Progenitor cell of endocrine pancreas (in vitro differentiated cells): ENCODE measurements around the gene OSBPL5. TPM values are rescaled to one million over a fixed set of nuclear protein-coding genes. Genes with fewer than 3 reads are reported as not detected.

Source experiments
- DNase-seq: peaks from one replicate; pipeline ENCODE4 v3.0.0; 2021; ENCODE audit warnings: low spot score; ENCODE audit not compliant: unreplicated experiment
- H3K27ac Mint-ChIP-seq: 2 replicates; pipeline ENCODE4 v1.8.0; 2021; ENCODE audit warnings: mild to moderate bottlenecking, moderate library complexity, mixed read lengths
- H3K27me3 Mint-ChIP-seq: 2 replicates; pipeline ENCODE4 v1.8.0; 2021; ENCODE audit warnings: mixed read lengths
- H3K36me3 Mint-ChIP-seq: 2 replicates; pipeline ENCODE4 v1.8.0; 2022; ENCODE audit warnings: mixed read lengths; ENCODE audit not compliant: insufficient read depth
- H3K4me1 Mint-ChIP-seq: 2 replicates; pipeline ENCODE4 v1.8.0; 2021; ENCODE audit warnings: low read depth, mixed read lengths
- H3K4me3 Mint-ChIP-seq: 2 replicates; pipeline ENCODE4 v1.8.0; 2021; ENCODE audit warnings: low read depth, mild to moderate bottlenecking, moderate library complexity, mixed read lengths
- H3K9me3 Mint-ChIP-seq: 2 replicates; pipeline ENCODE4 v1.8.0; 2021; ENCODE audit warnings: low read depth, mixed read lengths
- CTCF ChIP-seq: fragments of 200-600 bp; sonication (generic); IDR thresholded peaks from one replicate; pipeline ENCODE4 v1.5.0; 2021; ENCODE audit warnings: antibody characterized with exemption, mild to moderate bottlenecking; ENCODE audit not compliant: unreplicated experiment
- long read RNA-seq: library from polyadenylated mRNA; unstranded; transcript quantifications from one replicate; pipeline ENCODE4 v2.0.0, GENCODE V29; 2020
- total RNA-seq: library from RNA; stranded (reverse); gene quantifications from 2 replicates; pipeline ENCODE4 v1.2.1, GENCODE V29; 2021

The OSBPL5 gene
- 11.9 and 13.3 TPM in 2 replicates for total RNA-seq
- long read RNA-seq, partial matches to known transcripts: 2 of 3 reads
- long read RNA-seq, other reads (novel, unspliced or antisense): 0 of 3 reads

- TF ChIP-seq CTCF: no peak
- H3K36me3 Mint-ChIP-seq: no peaks in the 10 kb centered on the region
- no peak within 1 kb of the TSS for H3K27ac Mint-ChIP-seq
- H3K9me3 Mint-ChIP-seq: no peaks in the 10 kb centered on the region
- peaks cover 6% of the 10 kb centered on the region for H3K4me1 Mint-ChIP-seq
- DNase-seq: peak; percentile 55
- peaks cover 82% of the 10 kb centered on the region for H3K27me3 Mint-ChIP-seq
- H3K4me3 Mint-ChIP-seq: peak within 1 kb of the TSS; percentile 72
Measured at GRCh38 chr11:3165152-3165705, at the start of gene OSBPL5. Gene OSBPL5, minus strand, starts transcription at chr11:3165310. Its CDS starts 36,162 bp downstream, at chr11:3129148.

- H3K27me3 Mint-ChIP-seq: peaks cover 64% of the 10 kb centered on the region
- DNase-seq: no peak
- peaks cover 6% of the 10 kb centered on the region for H3K9me3 Mint-ChIP-seq
- no peak overlapping the region for H3K27ac Mint-ChIP-seq
- H3K36me3 Mint-ChIP-seq: no peaks in the 10 kb centered on the region
- TF ChIP-seq CTCF: no peak
- no peaks in the 10 kb centered on the region for H3K4me1 Mint-ChIP-seq
- H3K4me3 Mint-ChIP-seq: no peak overlapping the region
Measured at GRCh38 chr11:3214420-3214699, 49.2 kb upstream of the OSBPL5 start.

GRCh38 chr11:3213659-3214419, 48.7 kb upstream of the OSBPL5 start:
- DNase-seq: no peak
- TF ChIP-seq CTCF: no peak
- Mint-ChIP-seq H3K27ac (no peak overlapping the region), H3K4me1 (no peaks in the 10 kb centered on the region), H3K4me3 (no peak overlapping the region), H3K9me3 (peaks cover 6% of the 10 kb centered on the region), H3K27me3 (peaks cover 64% of the 10 kb centered on the region), H3K36me3 (no peaks in the 10 kb centered on the region)

GRCh38 chr11:3208272-3208671, 43.2 kb upstream of the OSBPL5 start:
- Mint-ChIP-seq H3K36me3 (no peaks in the 10 kb centered on the region), H3K4me1 (no peaks in the 10 kb centered on the region), H3K4me3 (no peak overlapping the region), H3K9me3 (peaks cover 6% of the 10 kb centered on the region), H3K27ac (no peak overlapping the region), H3K27me3 (peaks cover 52% of the 10 kb centered on the region)
- no peak for TF ChIP-seq CTCF
- DNase-seq: no peak

GRCh38 chr11:3207526-3208189, 42.5 kb upstream of the OSBPL5 start:
- H3K36me3 Mint-ChIP-seq: no peaks in the 10 kb centered on the region
- H3K4me3 Mint-ChIP-seq: no peak overlapping the region
- peaks cover 48% of the 10 kb centered on the region for H3K27me3 Mint-ChIP-seq
- H3K9me3 Mint-ChIP-seq: peaks cover 6% of the 10 kb centered on the region
- no peak for TF ChIP-seq CTCF
- H3K27ac Mint-ChIP-seq: no peak overlapping the region
- no peak for DNase-seq
- no peaks in the 10 kb centered on the region for H3K4me1 Mint-ChIP-seq
